CD8-positive, alpha-beta memory T cell (primary cell): Measurements from ENCODE around the gene GOLGA6C. TPM values are rescaled to one million over a fixed set of nuclear protein-coding genes. Genes with fewer than 3 reads are reported as not detected.
"Not testable (repeated sequence)": the region's sequence is repeated elsewhere in the genome, so short reads cannot be mapped to it uniquely, and the experiment has no call there.

Experiments
- CTCF ChIA-PET: fragments of 350-600 bp; sonication (Branson Sonifier 250); formaldehyde crosslinking; loops from one replicate; lab custom pipeline; 2021; ENCODE audit warnings: antibody characterized with exemption; lab: Charles Lee
- POLR2A ChIA-PET: fragments of 350-600 bp; sonication (Branson Sonifier 250); formaldehyde crosslinking; loops from one replicate; lab custom pipeline; 2021; ENCODE audit warnings: antibody characterized with exemption; lab: Charles Lee
- DNase-seq, 5 donors: peaks; one replicate each; pipeline versions ENCODE4 v3.0.0 to v3.0.0-alpha.2; 2020 to 2022; ENCODE audit warnings: mixed read lengths in 1 of 5
- H3K27ac ChIP-seq: one replicate; pipeline ENCODE4 v1.7.0; 2013; ENCODE audit warnings: low read depth, mild to moderate bottlenecking, low read length, moderate library complexity
- H3K27me3 ChIP-seq: 2 replicates; pipeline ENCODE4 v1.7.0; 2013; ENCODE audit warnings: low read length, mild to moderate bottlenecking; ENCODE audit not compliant: insufficient read depth, poor library complexity, severe bottlenecking
- H3K36me3 ChIP-seq: 2 replicates; pipeline ENCODE4 v1.7.0; 2013; ENCODE audit warnings: mild to moderate bottlenecking, low read length, moderate library complexity; ENCODE audit not compliant: insufficient read depth
- H3K4me1 ChIP-seq: 2 replicates; pipeline ENCODE4 v1.7.0; 2013; ENCODE audit warnings: mild to moderate bottlenecking, low read length, moderate library complexity; ENCODE audit not compliant: insufficient read depth
- H3K4me3 ChIP-seq: 2 replicates; pipeline ENCODE4 v1.7.0; 2013; ENCODE audit warnings: mild to moderate bottlenecking, low read length
- H3K9me3 ChIP-seq: 2 replicates; pipeline ENCODE4 v1.7.0; 2013; ENCODE audit warnings: mild to moderate bottlenecking, low read length
- H3K27ac Mint-ChIP-seq, 8 donors: one replicate each; pipeline ENCODE4 v1.8.0; 2020 to 2021; ENCODE audit warnings: mixed read lengths in 8 of 8, mild to moderate bottlenecking in 6 of 8, inconsistent platforms in 3 of 8, moderate library complexity in 3 of 8
- H3K27me3 Mint-ChIP-seq, 2 donors: one replicate each; pipeline ENCODE4 v1.8.0; 2020 to 2021; ENCODE audit warnings: mixed read lengths in 2 of 2, mild to moderate bottlenecking in 1 of 2, moderate library complexity in 1 of 2
- H3K36me3 Mint-ChIP-seq, 3 donors: one replicate each; pipeline ENCODE4 v1.8.0; 2020 to 2021; ENCODE audit warnings: mixed read lengths in 3 of 3, inconsistent platforms in 1 of 3, mild to moderate bottlenecking in 1 of 3
- H3K4me1 Mint-ChIP-seq, 3 donors: one replicate each; pipeline ENCODE4 v1.8.0; 2020 to 2021; ENCODE audit warnings: mixed read lengths in 3 of 3, inconsistent platforms in 1 of 3, mild to moderate bottlenecking in 1 of 3
- H3K4me3 Mint-ChIP-seq, 7 donors: one replicate each; pipeline ENCODE4 v1.8.0; 2020 to 2021; ENCODE audit warnings: mixed read lengths in 7 of 7, mild to moderate bottlenecking in 6 of 7, moderate library complexity in 4 of 7, inconsistent platforms in 2 of 7
- H3K9me3 Mint-ChIP-seq, 5 donors: one replicate each; pipeline ENCODE4 v1.8.0; 2020 to 2022; ENCODE audit warnings: mixed read lengths in 5 of 5, mild to moderate bottlenecking in 3 of 5, moderate library complexity in 2 of 5, inconsistent platforms in 1 of 5
- polyA plus RNA-seq: library from polyadenylated mRNA; unstranded; fragments of 300-500 nt; fragmentation: Illumina TruSeq; gene quantifications from one replicate; pipeline ENCODE4 v1.2.3, GENCODE V29; 2021
- total RNA-seq, 2 experiments: library from RNA; stranded (reverse); gene quantifications; one replicate each; pipeline ENCODE4 v1.2.3, GENCODE V29; 2021

Gene GOLGA6C
- total and polyA plus RNA-seq, 3 experiments from 2014 or later, result not detected

GRCh38 chr15:75306188-75306587 is 48.1 kb downstream of the GOLGA6C start:
- H3K4me3 Mint-ChIP-seq, result no peak overlapping the region
- CTCF ChIA-PET, result no interaction called here
- POLR2A ChIA-PET, result no interaction called here

GRCh38 chr15:75307778-75308390 is 49.8 kb downstream of the GOLGA6C start:
- Histone ChIP-seq H3K4me3 (no peak overlapping the region), H3K27ac (no peak overlapping the region), H3K9me3 (no peaks in the 10 kb centered on the region), H3K4me1 (no peaks in the 10 kb centered on the region), H3K36me3 (no peaks in the 10 kb centered on the region), H3K27me3 (no peaks in the 10 kb centered on the region)
- no peak overlapping the region for H3K4me3 Mint-ChIP-seq
- ChIA-PET POLR2A (no interaction called here), CTCF (no interaction called here)
- peaks cover 14 to 60% of the 10 kb centered on the region in 2 donors for H3K27me3 Mint-ChIP-seq
- H3K4me1 Mint-ChIP-seq, result peaks cover 5 to 6% (median 6%) of the 10 kb centered on the region in 3 donors
- no peak for DNase-seq
- peaks cover 0 to 2% (median 0%) of the 10 kb centered on the region in 5 donors for H3K9me3 Mint-ChIP-seq
- H3K27ac Mint-ChIP-seq, result peak overlapping the region in 1 of 8 donors; percentile 69
- no peaks in the 10 kb centered on the region for H3K36me3 Mint-ChIP-seq

More at GRCh38 chr15:75306188-75306587, 48.1 kb downstream of the GOLGA6C start:
- Histone ChIP-seq H3K27me3 (no peaks in the 10 kb centered on the region), H3K9me3 (no peaks in the 10 kb centered on the region), H3K4me3 (no peak overlapping the region), H3K27ac (no peak overlapping the region), H3K36me3 (no peaks in the 10 kb centered on the region), H3K4me1 (no peaks in the 10 kb centered on the region)
- Mint-ChIP-seq H3K27ac (no peak overlapping the region), H3K27me3 (peaks cover 14 to 57% of the 10 kb centered on the region in 2 donors), H3K4me1 (no peaks in the 10 kb centered on the region), H3K9me3 (peaks cover 0 to 2% (median 0%) of the 10 kb centered on the region in 5 donors), H3K36me3 (no peaks in the 10 kb centered on the region)
- no peak for DNase-seq

- H3K27ac ChIP-seq, result no peak overlapping the region
- POLR2A ChIA-PET, result no interaction called here
- H3K27me3 Mint-ChIP-seq, result peaks cover 14 to 48% of the 10 kb centered on the region in 2 donors
- DNase-seq, result no peak
- no peak overlapping the region for H3K4me3 ChIP-seq
- H3K36me3 Mint-ChIP-seq, result no peaks in the 10 kb centered on the region
- peak overlapping the region in 1 of 8 donors; percentile 86 for H3K27ac Mint-ChIP-seq
- no peaks in the 10 kb centered on the region for H3K9me3 ChIP-seq
- H3K27me3 ChIP-seq, result no peaks in the 10 kb centered on the region
- H3K4me1 Mint-ChIP-seq, result peaks cover 5 to 9% (median 6%) of the 10 kb centered on the region in 3 donors
- no peaks in the 10 kb centered on the region for H3K4me1 ChIP-seq
- CTCF ChIA-PET, result no interaction called here
- H3K36me3 ChIP-seq, result no peaks in the 10 kb centered on the region
- H3K4me3 Mint-ChIP-seq, result no peak overlapping the region
- peaks cover 0 to 4% (median 0%) of the 10 kb centered on the region in 5 donors for H3K9me3 Mint-ChIP-seq
Observed at GRCh38 chr15:75309711-75310110, 51.6 kb downstream of the GOLGA6C start.

GRCh38 chr15:75312548-75312947 is 54.4 kb downstream of the GOLGA6C start:
- Mint-ChIP-seq H3K4me3 (peak overlapping the region in 1 of 7 donors; percentile 32), H3K27ac (peak overlapping the region in 1 of 8 donors; percentile 76), H3K27me3 (peaks cover 10 to 26% of the 10 kb centered on the region in 2 donors)
- H3K36me3 Mint-ChIP-seq, H3K4me1 Mint-ChIP-seq, CTCF ChIA-PET, H3K27ac ChIP-seq, H3K4me3 ChIP-seq, H3K27me3 ChIP-seq, H3K36me3 ChIP-seq, H3K9me3 Mint-ChIP-seq, H3K9me3 ChIP-seq, H3K4me1 ChIP-seq, DNase-seq, POLR2A ChIA-PET: not testable (repeated sequence)

GRCh38 chr15:75313116-75313845 is 55.1 kb downstream of the GOLGA6C start:
- H3K4me1 Mint-ChIP-seq, result peaks cover 5 to 9% (median 6%) of the 10 kb centered on the region in 3 donors
- H3K27me3 ChIP-seq, result no peaks in the 10 kb centered on the region
- no peak overlapping the region for H3K27ac ChIP-seq
- ChIA-PET POLR2A (no interaction called here), CTCF (no interaction called here)
- no peaks in the 10 kb centered on the region for H3K4me1 ChIP-seq
- no peaks in the 10 kb centered on the region for H3K36me3 Mint-ChIP-seq
- H3K4me3 Mint-ChIP-seq, result peak overlapping the region in 1 of 7 donors; percentile 44
- H3K36me3 ChIP-seq, result no peaks in the 10 kb centered on the region
- H3K9me3 ChIP-seq, result no peaks in the 10 kb centered on the region
- peaks cover 0 to 2% (median 0%) of the 10 kb centered on the region in 5 donors for H3K9me3 Mint-ChIP-seq
- no peak overlapping the region for H3K27ac Mint-ChIP-seq
- no peak for DNase-seq
- H3K4me3 ChIP-seq, result no peak overlapping the region
- H3K27me3 Mint-ChIP-seq, result peaks cover 9 to 19% of the 10 kb centered on the region in 2 donors

GRCh38 chr15:75314552-75315290 is 56.6 kb downstream of the GOLGA6C start:
- peak overlapping the region in 1 of 8 donors; percentile 1 for H3K27ac Mint-ChIP-seq
- CTCF ChIA-PET, result no interaction called here

GRCh38 chr15:75319231-75319897 is 61.2 kb downstream of the GOLGA6C start:
- not testable (repeated sequence) for H3K36me3 ChIP-seq

More at GRCh38 chr15:75314552-75315290, 56.6 kb downstream of the GOLGA6C start:
- H3K27me3 ChIP-seq, result no peaks in the 10 kb centered on the region
- POLR2A ChIA-PET, result no interaction called here
- DNase-seq, result no peak
- Mint-ChIP-seq H3K4me3 (no peak overlapping the region), H3K9me3 (peaks cover 0 to 2% (median 0%) of the 10 kb centered on the region in 5 donors), H3K36me3 (no peaks in the 10 kb centered on the region), H3K27me3 (peaks cover 2 to 9% of the 10 kb centered on the region in 2 donors), H3K4me1 (peaks cover 5 to 9% (median 6%) of the 10 kb centered on the region in 3 donors)
- H3K27ac ChIP-seq, result no peak overlapping the region
- H3K36me3 ChIP-seq, result no peaks in the 10 kb centered on the region
- no peaks in the 10 kb centered on the region for H3K9me3 ChIP-seq
- no peak overlapping the region for H3K4me3 ChIP-seq
- no peaks in the 10 kb centered on the region for H3K4me1 ChIP-seq

More at GRCh38 chr15:75319231-75319897, 61.2 kb downstream of the GOLGA6C start:
- H3K9me3 Mint-ChIP-seq, H3K36me3 Mint-ChIP-seq, H3K27ac ChIP-seq, DNase-seq, H3K27ac Mint-ChIP-seq, H3K27me3 Mint-ChIP-seq, H3K27me3 ChIP-seq, POLR2A ChIA-PET, CTCF ChIA-PET, H3K4me3 ChIP-seq, H3K9me3 ChIP-seq, H3K4me1 Mint-ChIP-seq, H3K4me3 Mint-ChIP-seq, H3K4me1 ChIP-seq: not testable (repeated sequence)
